Body of pancreas (tissue), 4 donors: ENCODE results near the gene FREY1. TPM values are rescaled to one million over a fixed set of nuclear protein-coding genes. Genes with fewer than 3 reads are reported as not detected.

ENCODE experiments used
- ATAC-seq: fragments of 150-250 bp; one replicate; pipeline ENCODE4 v1.9.1; 2016
- DNase-seq, 4 donors: peaks; one replicate each; pipeline ENCODE4 v3.0.0-alpha.2; 2019
- H3K27ac ChIP-seq, 4 donors: fragments of 200-600 bp; sonication (generic); 1 replicate in 3 of 4; 2 replicates in 1 of 4; pipeline versions ENCODE4 v1.5.1 to v1.6.1; 2016 to 2019; ENCODE audit warnings: mild to moderate bottlenecking in 1 of 4, mixed read lengths in 1 of 4, moderate library complexity in 1 of 4
- H3K27me3 ChIP-seq, 2 donors: fragments of 200-600 bp; sonication (generic); one replicate each; pipeline ENCODE4 v1.6.0; 2016; ENCODE audit warnings: mild to moderate bottlenecking in 1 of 2
- H3K36me3 ChIP-seq, 2 donors: fragments of 200-600 bp; sonication (generic); replicated peaks in 1 of 2; 2 replicates each; pipeline ENCODE4 v1.5.1; 2016; ENCODE audit warnings: low read depth in 2 of 2; ENCODE audit not compliant: insufficient read depth in 1 of 2
- H3K4me1 ChIP-seq: fragments of 200-600 bp; sonication (generic); one replicate; pipeline ENCODE4 v1.6.0; 2016
- H3K4me3 ChIP-seq, 2 donors: fragments of 200-600 bp; sonication (generic); 1 replicate in 1 of 2; 2 replicates in 1 of 2; pipeline ENCODE4 v1.5.1; 2016 to 2019
- H3K9me3 ChIP-seq, 3 donors: fragments of 200-600 bp; sonication (generic); 1 replicate in 2 of 3; 2 replicates in 1 of 3; pipeline ENCODE4 v1.5.1; 2016
- CTCF ChIP-seq, 7 experiments: fragments of 450-650 bp in 4 of 7; fragments of 200-600 bp in 3 of 7; sonication (generic) in 3 of 7; IDR thresholded peaks; one replicate each; pipeline ENCODE4 v1.5.1; 2016 to 2019; ENCODE audit warnings: antibody characterized with exemption in 7 of 7
- POLR2A ChIP-seq, 3 donors: fragments of 450-650 bp; IDR thresholded peaks; one replicate each; pipeline ENCODE4 v1.6.1; 2016; ENCODE audit warnings: antibody characterized with exemption in 3 of 3, mild to moderate bottlenecking in 2 of 3
- WGBS, 2 donors: methylation state at CpG; one replicate each; pipeline ENCODE4 v1.1.5; 2017; 5-methylcytosine and 5-hydroxymethylcytosine counted together
- intact Hi-C: fragments of 100-400 bp; cut with DNase I; formaldehyde crosslinking; loops from one replicate; pipeline ENCODE4 v1.15.1; 2023
- total RNA-seq, 2 donors: library from RNA; depleted of rRNA; stranded (reverse); fragments of >200 nt; gene quantifications; one replicate each; pipeline ENCODE4 v1.1.0, GENCODE V29; 2016

Gene FREY1
- total RNA-seq, 2 donors from 2014 or later = 2.3 to 8.2 TPM

- peak; percentile 33 for ATAC-seq
- intact Hi-C loops = no loop called here
- TF ChIP-seq CTCF (IDR thresholded peaks at IDR 0.05) = no peak
- no peak for TF ChIP-seq POLR2A (IDR thresholded peaks at IDR 0.05)
- H3K27me3 ChIP-seq = no peaks in the 10 kb centered on the region
- 23 to 41% methylated on average over 3 of the region's 3 CpGs for WGBS, 2 donors
- peak overlapping the region in 3 of 4 donors; percentile 41 to 43 (median 43) for H3K27ac ChIP-seq
- DNase-seq = peak in 1 of 4 donors; percentile 40
- peaks cover 0 to 2% of the 10 kb centered on the region in 2 donors for H3K36me3 ChIP-seq
- peaks cover 16% of the 10 kb centered on the region for H3K4me1 ChIP-seq
- no peak overlapping the region for H3K4me3 ChIP-seq
- H3K9me3 ChIP-seq = no peaks in the 10 kb centered on the region
Measured at GRCh38 chr11:45945397-45945999, 38.4 kb upstream of the FREY1 start.

GRCh38 chr11:45942381-45942780 lies 35.3 kb upstream of the FREY1 start:
- intact Hi-C loops = no loop called here
- no peak overlapping the region for H3K4me3 ChIP-seq
- TF ChIP-seq POLR2A (IDR thresholded peaks at IDR 0.05) = no peak
- TF ChIP-seq CTCF (IDR thresholded peaks at IDR 0.05) = no peak
- 86 to 90% methylated on average over 4 of the region's 4 CpGs for WGBS, 2 donors
- no peak for DNase-seq
- ATAC-seq = no peak
- no peaks in the 10 kb centered on the region for H3K27me3 ChIP-seq
- no peak overlapping the region for H3K27ac ChIP-seq
- H3K9me3 ChIP-seq = no peaks in the 10 kb centered on the region
- H3K4me1 ChIP-seq = peaks cover 16% of the 10 kb centered on the region
- no peaks in the 10 kb centered on the region for H3K36me3 ChIP-seq

- no peak for TF ChIP-seq POLR2A (IDR thresholded peaks at IDR 0.05)
Measured at GRCh38 chr11:45941285-45941684, 34.2 kb upstream of the FREY1 start.

DNA sequence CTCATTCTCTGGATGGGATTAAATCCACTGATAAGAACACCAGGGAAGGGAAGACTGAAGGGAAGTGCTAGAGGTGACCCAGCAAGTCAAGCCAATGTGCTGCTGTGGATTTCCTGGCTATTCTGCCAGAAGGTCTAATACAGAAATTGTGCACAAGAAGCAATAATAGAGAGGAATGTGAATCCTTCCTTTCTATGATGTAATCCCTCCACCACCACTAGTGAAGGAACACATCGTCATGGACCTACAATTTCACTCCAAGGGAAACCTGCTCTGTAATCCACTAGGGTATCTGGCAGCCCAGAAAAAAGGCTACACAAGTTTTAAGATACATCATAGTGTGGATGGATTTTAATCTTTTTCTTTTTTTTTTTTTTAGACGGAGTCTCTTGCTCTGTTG lies 32.8 kb upstream of the FREY1 start:
- DNase-seq (no peak), ATAC-seq (no peak)
- H3K4me3 ChIP-seq = no peak overlapping the region
- intact Hi-C loops = no loop called here
- no peaks in the 10 kb centered on the region for H3K27me3 ChIP-seq
- no peaks in the 10 kb centered on the region for H3K9me3 ChIP-seq
- TF ChIP-seq POLR2A (IDR thresholded peaks at IDR 0.05) = no peak
- no peak for TF ChIP-seq CTCF (IDR thresholded peaks at IDR 0.05)
- H3K27ac ChIP-seq = no peak overlapping the region
- H3K36me3 ChIP-seq = peaks cover 0 to 3% of the 10 kb centered on the region in 2 donors
- H3K4me1 ChIP-seq = peaks cover 5% of the 10 kb centered on the region
- WGBS, 2 donors = 79 to 85% methylated on average over 2 of the region's 2 CpGs

More at GRCh38 chr11:45941285-45941684, 34.2 kb upstream of the FREY1 start:
- Histone ChIP-seq H3K36me3 (no peaks in the 10 kb centered on the region), H3K27me3 (no peaks in the 10 kb centered on the region), H3K27ac (no peak overlapping the region), H3K9me3 (no peaks in the 10 kb centered on the region), H3K4me1 (peaks cover 16% of the 10 kb centered on the region), H3K4me3 (no peak overlapping the region)
- ATAC-seq (no peak), DNase-seq (no peak)
- intact Hi-C loops = no loop called here
- WGBS, 2 donors = 93 to 95% methylated on average over 4 of the region's 4 CpGs

DNA sequence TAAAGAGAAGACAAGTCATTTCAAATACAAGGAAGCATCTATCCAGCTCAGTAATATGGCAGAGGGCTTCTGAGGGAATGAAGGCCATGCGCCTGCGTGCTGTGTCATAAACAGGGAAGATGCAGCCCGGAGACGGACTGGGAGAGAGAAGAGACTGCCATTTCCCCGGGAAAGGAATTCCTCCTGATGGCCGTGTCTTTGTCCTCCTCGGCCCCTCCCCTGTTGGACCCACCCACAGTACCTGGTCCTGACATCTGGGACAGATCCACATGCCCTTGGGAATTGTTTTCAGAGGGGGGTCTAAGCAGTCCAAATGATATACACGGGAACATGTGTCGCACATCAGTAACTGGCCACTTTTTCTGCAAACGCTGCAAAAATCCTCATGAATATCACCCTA lies 30.8 kb upstream of the FREY1 start:
- DNase-seq (no peak), ATAC-seq (no peak)
- Histone ChIP-seq H3K27ac (no peak overlapping the region), H3K36me3 (peaks cover 0 to 5% of the 10 kb centered on the region in 2 donors), H3K9me3 (no peaks in the 10 kb centered on the region), H3K4me1 (peaks cover 22% of the 10 kb centered on the region), H3K27me3 (no peaks in the 10 kb centered on the region), H3K4me3 (no peak overlapping the region)
- TF ChIP-seq POLR2A (IDR thresholded peaks at IDR 0.05) = no peak
- TF ChIP-seq CTCF (IDR thresholded peaks at IDR 0.05) = no peak
- intact Hi-C loops = no loop called here
- WGBS, 2 donors = 92 to 93% methylated on average over 10 of the region's 10 CpGs
